ENCODE results near the gene CHCHD6. TPM values are rescaled to one million over a fixed set of nuclear protein-coding genes. Genes with fewer than 3 reads are reported as not detected.

CHCHD6 gene
- total RNA-seq, 1 experiment from 2014 or later: 36.3 TPM

- TF ChIP-seq ATF3 (IDR thresholded peaks at IDR 0.05): no peak
- RAD21 ChIA-PET (ENCODE audit: low non-redundant PET in 1 of 2, low total read pairs in 2 of 2, uncharacterized antibody in 2 of 2, unreplicated experiment in 2 of 2): no interaction called here
- no peak overlapping the region for H2AFZ ChIP-seq (ENCODE audit: low read depth, low read length, poor library complexity, severe bottlenecking)
- no peak overlapping the region for H3K27ac ChIP-seq (ENCODE audit: low read depth, low read length)
- DNase-seq (ENCODE audit: low read depth, low spot score): no peak
- CTCF ChIA-PET: no interaction called here
- POLR2A ChIA-PET: no interaction called here
- no peak overlapping the region for H3K4me3 ChIP-seq (replicated peaks in 1 of 2; ENCODE audit: low read depth in 1 of 2, low read length in 2 of 2)
- H3K9ac ChIP-seq (ENCODE audit: low read length): no peak overlapping the region
- BruUV-seq (replicated peaks): no TSS peak
- H3K79me2 ChIP-seq (ENCODE audit: insufficient read depth, low read length): peaks cover 43% of the 10 kb centered on the region; the same call in 1 of the 2 replicates
- no peaks in the 10 kb centered on the region for H3K4me1 ChIP-seq (ENCODE audit: control insufficient read depth in 1 of 2, insufficient read depth in 2 of 2, low read length in 2 of 2)
- ATAC-seq: no peak
- H4K20me1 ChIP-seq (ENCODE audit: insufficient read depth): no peaks in the 10 kb centered on the region
- no peak overlapping the region for H3K4me2 ChIP-seq (ENCODE audit: low read length)
- intact Hi-C loops (cut with micrococcal nuclease): no loop called here
- no peaks in the 10 kb centered on the region for H3K9me2 ChIP-seq (ENCODE audit: insufficient read depth)
- H3K27me3 ChIP-seq (ENCODE audit: insufficient read depth, low read length): no peaks in the 10 kb centered on the region
- H3K36me3 ChIP-seq (ENCODE audit: control insufficient read depth in 1 of 2, insufficient read depth in 2 of 2, low read length in 2 of 2): no peaks in the 10 kb centered on the region
- no peaks in the 10 kb centered on the region for H3K9me3 ChIP-seq (ENCODE audit: control insufficient read depth in 1 of 2, insufficient read depth in 1 of 2, low read depth in 1 of 2, low read length in 2 of 2)
These were observed 292.9 kb downstream of the CHCHD6 start for GRCh38 chr3:126996905-126997304.

- H4K20me1 ChIP-seq (ENCODE audit: insufficient read depth): no peaks in the 10 kb centered on the region
- no peak overlapping the region for H2AFZ ChIP-seq (ENCODE audit: low read depth, low read length, poor library complexity, severe bottlenecking)
- DNase-seq (ENCODE audit: low read depth, low spot score) (no peak), ATAC-seq (no peak)
- ChIA-PET CTCF (no interaction called here), RAD21 (ENCODE audit: low non-redundant PET in 1 of 2, low total read pairs in 2 of 2, uncharacterized antibody in 2 of 2, unreplicated experiment in 2 of 2) (no interaction called here), POLR2A (no interaction called here)
- no peaks in the 10 kb centered on the region for H3K9me2 ChIP-seq (ENCODE audit: insufficient read depth)
- H3K27ac ChIP-seq (ENCODE audit: low read depth, low read length): no peak overlapping the region
- H3K4me1 ChIP-seq (ENCODE audit: control insufficient read depth in 1 of 2, insufficient read depth in 2 of 2, low read length in 2 of 2): no peaks in the 10 kb centered on the region
- no peak overlapping the region for H3K9ac ChIP-seq (ENCODE audit: low read length)
- H3K36me3 ChIP-seq (ENCODE audit: control insufficient read depth in 1 of 2, insufficient read depth in 2 of 2, low read length in 2 of 2): no peaks in the 10 kb centered on the region
- intact Hi-C loops (cut with micrococcal nuclease): no loop called here
- H3K4me2 ChIP-seq (ENCODE audit: low read length): no peak overlapping the region
- BruUV-seq (replicated peaks): no TSS peak
- H3K79me2 ChIP-seq (ENCODE audit: insufficient read depth, low read length): peaks cover 41% of the 10 kb centered on the region; the same call in 1 of the 2 replicates
- H3K27me3 ChIP-seq (ENCODE audit: insufficient read depth, low read length): no peaks in the 10 kb centered on the region
- H3K4me3 ChIP-seq (replicated peaks in 1 of 2; ENCODE audit: low read depth in 1 of 2, low read length in 2 of 2): no peak overlapping the region
- no peaks in the 10 kb centered on the region for H3K9me3 ChIP-seq (ENCODE audit: control insufficient read depth in 1 of 2, insufficient read depth in 1 of 2, low read depth in 1 of 2, low read length in 2 of 2)
- TF ChIP-seq SP1 (IDR thresholded peaks at IDR 0.05; ENCODE audit: low read depth) (no peak), ELF1 (IDR thresholded peaks at IDR 0.05; ENCODE audit: borderline replicate concordance, low read depth) (no peak), REST (IDR thresholded peaks at IDR 0.05; ENCODE audit: low read depth) (no peak), ZNF274 (IDR thresholded peaks at IDR 0.05; ENCODE audit: low read depth, low read length) (no peak), CTCF (IDR thresholded peaks at IDR 0.05 in 2 of 3, conservative IDR thresholded peaks at IDR 0.05 in 1 of 3; ENCODE audit: borderline replicate concordance in 1 of 3, insufficient read depth in 1 of 3, low read depth in 2 of 3, low read length in 2 of 3) (no peak), YY1 (IDR thresholded peaks at IDR 0.05; ENCODE audit: extremely low read depth, insufficient replicate concordance, low read depth, low read length) (no peak), MAX (IDR thresholded peaks at IDR 0.05) (no peak), FOSL1 (IDR thresholded peaks at IDR 0.05; ENCODE audit: low read depth) (no peak), EGR1 (IDR thresholded peaks at IDR 0.05; ENCODE audit: low read depth) (no peak), EZH2 (IDR thresholded peaks at IDR 0.05) (no peak), SRF (IDR thresholded peaks at IDR 0.05; ENCODE audit: low read depth) (no peak), RAD21 (IDR thresholded peaks at IDR 0.05; ENCODE audit: low read depth) (no peak)
These were observed 293.5 kb downstream of the CHCHD6 start for GRCh38 chr3:126997455-126998038.

All from HCT116 (cell line).